ENCODE measurements around the gene MCF2L. TPM values are rescaled to one million over a fixed set of nuclear protein-coding genes. Genes with fewer than 3 reads are reported as not detected.

The MCF2L gene
- total RNA-seq, 1 donor from 2014 or later, result 41.2 TPM

GRCh38 chr13:112986470-112986869 is 17.5 kb downstream of the MCF2L start:
- peaks cover 84% of the 10 kb centered on the region for H3K4me1 ChIP-seq
- no peaks in the 10 kb centered on the region for H3K27me3 ChIP-seq (ENCODE audit: low read depth)
- no peak for DNase-seq
- H3K27ac ChIP-seq (replicated peaks), result peak overlapping the region; percentile 91
- no peak overlapping the region for H3K4me3 ChIP-seq
- no peak for TF ChIP-seq CTCF (IDR thresholded peaks at IDR 0.05; ENCODE audit: borderline replicate concordance)
- H3K9me3 ChIP-seq (replicated peaks), result no peaks in the 10 kb centered on the region
- intact Hi-C loops (cut with micrococcal nuclease), result no loop called here
- H3K36me3 ChIP-seq, result peaks cover 4% of the 10 kb centered on the region

GRCh38 chr13:112986946-112987681 is 18.1 kb downstream of the MCF2L start:
- no peak for TF ChIP-seq CTCF (IDR thresholded peaks at IDR 0.05; ENCODE audit: borderline replicate concordance)
- no peak overlapping the region for H3K4me3 ChIP-seq
- peak overlapping the region; percentile 91 for H3K27ac ChIP-seq (replicated peaks)
- peaks cover 84% of the 10 kb centered on the region for H3K4me1 ChIP-seq
- no peaks in the 10 kb centered on the region for H3K27me3 ChIP-seq (ENCODE audit: low read depth)
- intact Hi-C loops (cut with micrococcal nuclease), result no loop called here
- H3K9me3 ChIP-seq (replicated peaks), result no peaks in the 10 kb centered on the region
- no peak for DNase-seq
- H3K36me3 ChIP-seq, result peaks cover 4% of the 10 kb centered on the region

GRCh38 chr13:112987682-112988024 is 18.6 kb downstream of the MCF2L start:
- Histone ChIP-seq H3K4me1 (peaks cover 84% of the 10 kb centered on the region), H3K4me3 (no peak overlapping the region), H3K9me3 (replicated peaks) (no peaks in the 10 kb centered on the region), H3K27ac (replicated peaks) (peak overlapping the region; percentile 91), H3K36me3 (peaks cover 4% of the 10 kb centered on the region), H3K27me3 (ENCODE audit: low read depth) (no peaks in the 10 kb centered on the region)
- no peak for DNase-seq
- no peak for TF ChIP-seq CTCF (IDR thresholded peaks at IDR 0.05; ENCODE audit: borderline replicate concordance)
- intact Hi-C loops (cut with micrococcal nuclease), result no loop called here

- intact Hi-C loops (cut with micrococcal nuclease), result no loop called here
- Histone ChIP-seq H3K4me1 (peaks cover 81% of the 10 kb centered on the region), H3K9me3 (replicated peaks) (no peaks in the 10 kb centered on the region), H3K4me3 (no peak overlapping the region), H3K27me3 (ENCODE audit: low read depth) (no peaks in the 10 kb centered on the region), H3K27ac (replicated peaks) (no peak overlapping the region), H3K36me3 (peaks cover 4% of the 10 kb centered on the region)
- DNase-seq, result no peak
- TF ChIP-seq CTCF (IDR thresholded peaks at IDR 0.05; ENCODE audit: borderline replicate concordance), result no peak
Observed at GRCh38 chr13:112990783-112991182, 21.8 kb downstream of the MCF2L start.

- Histone ChIP-seq H3K4me3 (no peak overlapping the region), H3K9me3 (replicated peaks) (no peaks in the 10 kb centered on the region), H3K27ac (replicated peaks) (no peak overlapping the region), H3K27me3 (ENCODE audit: low read depth) (no peaks in the 10 kb centered on the region), H3K36me3 (peaks cover 4% of the 10 kb centered on the region), H3K4me1 (peaks cover 81% of the 10 kb centered on the region)
- intact Hi-C loops (cut with micrococcal nuclease), result no loop called here
- no peak for TF ChIP-seq CTCF (IDR thresholded peaks at IDR 0.05; ENCODE audit: borderline replicate concordance)
- no peak for DNase-seq
Observed at GRCh38 chr13:112991609-112992008, 22.6 kb downstream of the MCF2L start.
